D721Med (cell line): Measurements from ENCODE around the gene VWA5B1.

Experiments
- DNase-seq: peaks from one replicate; pipeline ENCODE4 v3.0.0; 2011; ENCODE audit warnings: low spot score; ENCODE audit not compliant: insufficient read length
- FAIRE-seq: peaks from 2 replicates; lab custom pipeline; 2011; peaks lifted over from hg19 to GRCh38; lab: Jason Lieb, UNC
- CTCF ChIP-seq: IDR thresholded peaks from 2 replicates; pipeline ENCODE4 v1.5.1; 2012; ENCODE audit warnings: mild to moderate bottlenecking, control low read depth; ENCODE audit not compliant: insufficient read depth; ENCODE audit errors: missing control alignments

VWA5B1 gene

DNA sequence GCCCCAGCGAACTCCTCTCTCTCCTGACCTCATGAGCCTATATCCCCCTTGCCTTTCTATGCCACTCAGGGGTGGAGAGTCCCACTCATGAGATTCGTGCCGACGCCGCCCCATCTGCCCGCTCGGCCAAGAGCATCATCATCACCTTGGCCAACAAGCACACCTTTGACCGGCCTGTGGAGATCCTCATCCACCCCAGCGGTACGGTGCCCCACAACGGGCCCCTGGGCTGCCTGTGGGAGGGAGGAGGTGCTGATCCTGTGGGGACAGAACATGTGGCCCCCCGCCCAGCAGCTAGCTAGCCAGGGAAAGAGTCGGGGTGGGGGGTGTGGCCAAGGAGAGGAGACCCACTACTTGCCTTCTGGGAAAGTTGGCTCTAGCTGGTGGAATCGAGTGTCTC, 27.8 kb downstream of the VWA5B1 start:
- no peak for TF ChIP-seq CTCF
- FAIRE-seq: no peak
- DNase-seq: no peak

GRCh38 chr1:20318971-20319370, 28.3 kb downstream of the VWA5B1 start:
- FAIRE-seq: no peak
- no peak for DNase-seq
- no peak for TF ChIP-seq CTCF

- no peak for TF ChIP-seq CTCF
- DNase-seq: no peak
- FAIRE-seq: no peak
Observed at GRCh38 chr1:20319456-20320220, 29.0 kb downstream of the VWA5B1 start.

DNA sequence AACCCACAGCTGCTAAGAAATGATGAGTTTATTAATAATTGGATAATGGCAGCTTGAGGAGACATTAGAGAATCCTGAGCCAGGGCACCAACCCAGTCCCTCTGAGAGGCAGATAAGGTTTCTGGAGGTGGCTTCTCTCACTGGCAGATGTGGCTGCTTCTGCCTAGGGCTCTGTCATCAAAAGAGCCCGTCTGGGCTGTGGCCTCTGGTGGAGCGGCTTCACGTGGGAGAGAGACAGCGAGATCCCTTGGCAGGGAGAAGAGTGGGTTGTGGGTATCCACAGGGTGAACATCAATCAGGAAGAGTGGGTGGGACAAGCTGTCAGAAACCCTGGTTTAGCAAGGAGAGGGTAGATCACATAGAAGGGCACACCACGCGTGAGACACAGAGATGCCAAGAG, 30.0 kb downstream of the VWA5B1 start:
- no peak for FAIRE-seq
- no peak for DNase-seq
- TF ChIP-seq CTCF: no peak

DNA sequence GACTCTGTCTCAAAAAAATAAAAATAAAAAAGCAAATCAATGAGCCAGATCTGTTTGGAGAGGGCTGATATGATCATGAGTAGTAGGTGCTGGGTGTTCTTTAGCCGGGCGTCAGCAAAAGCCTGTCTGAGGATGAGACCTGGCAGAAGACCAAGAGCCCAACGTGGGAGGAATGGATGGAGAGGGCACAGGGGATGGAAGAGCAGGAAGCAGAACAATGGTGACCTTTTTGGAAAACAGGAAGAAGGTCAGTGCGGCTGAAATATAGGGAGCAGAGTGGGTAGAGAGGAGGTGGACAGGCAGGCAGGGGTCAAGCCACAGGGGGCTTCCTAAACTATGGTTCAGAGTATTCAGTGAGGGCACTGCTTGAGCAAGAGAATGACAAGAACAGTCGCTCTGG, 30.9 kb downstream of the VWA5B1 start:
- DNase-seq: no peak
- no peak for FAIRE-seq
- TF ChIP-seq CTCF: no peak

- no peak for TF ChIP-seq CTCF
- no peak for FAIRE-seq
- DNase-seq: no peak
Observed at GRCh38 chr1:20322081-20322824, 31.6 kb downstream of the VWA5B1 start.
